T-helper 1 cell (primary cell): ENCODE results near the gene WDR90.
A peak's percentile ranks its signal among the peaks of the same experiment; 100 is the strongest.

Experiments used
- DNase-seq, 5 donors: peaks; one replicate each; pipeline ENCODE4 v3.0.0-alpha.2; 2012 to 2020
- total RNA-seq, 4 donors: gene quantifications; one replicate each; lab custom pipeline; 2026; lab: John Stamatoyannopoulos, UW

The WDR90 gene
- 13.2 to 21.5 (median 18.2) reads per million in 4 donors for total RNA-seq

GRCh38 chr16:648781-649589, at the start of gene WDR90:
Gene WDR90 (plus strand): TSS chr16:649365. CDS start chr16:649417, 52 bp downstream.
- peak; percentile 85 to 94 (median 91) for DNase-seq

- DNase-seq = no peak
These were observed 48.4 kb upstream of the WDR90 start for GRCh38 chr16:600781-601180.

GRCh38 chr16:603933-604332, 45.2 kb upstream of the WDR90 start:
- no peak for DNase-seq

GRCh38 chr16:606656-607307, 42.4 kb upstream of the WDR90 start:
- no peak for DNase-seq

- no peak for DNase-seq
These were observed 41.1 kb upstream of the WDR90 start for GRCh38 chr16:608019-608418.

GRCh38 chr16:609316-609715, 39.8 kb upstream of the WDR90 start:
- no peak for DNase-seq

GRCh38 chr16:609984-610383, 39.2 kb upstream of the WDR90 start:
- DNase-seq = no peak

GRCh38 chr16:610513-611381, 38.4 kb upstream of the WDR90 start:
- peak in 4 of 5 donors; percentile 25 to 54 (median 40) for DNase-seq

- no peak for DNase-seq
These were observed 34.0 kb upstream of the WDR90 start for GRCh38 chr16:615122-615521.

GRCh38 chr16:616733-617586, 32.2 kb upstream of the WDR90 start:
- no peak for DNase-seq

- no peak for DNase-seq
These were observed 31.3 kb upstream of the WDR90 start for GRCh38 chr16:617855-618254.

GRCh38 chr16:619476-620100, 29.6 kb upstream of the WDR90 start:
- DNase-seq = no peak

- no peak for DNase-seq
These were observed 28.3 kb upstream of the WDR90 start for GRCh38 chr16:620700-621525.

GRCh38 chr16:621526-622105, 27.5 kb upstream of the WDR90 start:
- DNase-seq = no peak

GRCh38 chr16:622920-623280, 26.3 kb upstream of the WDR90 start:
- no peak for DNase-seq

- no peak for DNase-seq
These were observed 24.6 kb upstream of the WDR90 start for GRCh38 chr16:624526-625070.

GRCh38 chr16:625117-625976, 23.8 kb upstream of the WDR90 start:
- DNase-seq = no peak

- no peak for DNase-seq
These were observed 23.0 kb upstream of the WDR90 start for GRCh38 chr16:625977-626765.
